B cell (primary cell): ENCODE measurements around the gene KLHL42. TPM values are rescaled to one million over a fixed set of nuclear protein-coding genes. Genes with fewer than 3 reads are reported as not detected.

Source experiments
- ATAC-seq: fragments of 200-7000 bp; cut with Tn5 transposase; one replicate; pipeline ENCODE4 v1.10.0; 2021; ENCODE audit warnings: low read depth, mild to moderate bottlenecking, moderate number of reproducible peaks, moderate library complexity
- CTCF ChIA-PET: fragments of 350-600 bp; sonication (Branson Sonifier 250); formaldehyde crosslinking; loops from one replicate; lab custom pipeline; 2021; ENCODE audit warnings: antibody characterized with exemption, inconsistent platforms; lab: Charles Lee
- POLR2A ChIA-PET: fragments of 350-600 bp; sonication (Branson Sonifier 250); formaldehyde crosslinking; loops from one replicate; lab custom pipeline; 2021; ENCODE audit warnings: antibody characterized with exemption; lab: Charles Lee
- DNase-seq: peaks from one replicate; pipeline ENCODE4 v3.0.0; 2013
- H2AFZ ChIP-seq: 2 replicates; pipeline ENCODE4 v1.6.1; 2012; ENCODE audit warnings: mild to moderate bottlenecking, low read depth, low read length; ENCODE audit not compliant: insufficient read depth, poor library complexity, severe bottlenecking
- H3K27ac ChIP-seq, 2 donors: 1 replicate in 1 of 2; 2 replicates in 1 of 2; pipeline ENCODE4 v1.5.1; 2012 to 2013; ENCODE audit warnings: low read length in 2 of 2, mild to moderate bottlenecking in 2 of 2, moderate library complexity in 1 of 2
- H3K27me3 ChIP-seq, 4 experiments: fragments of 200-600 bp in 1 of 4; sonication (generic) in 1 of 4; replicated peaks in 1 of 4; 1 replicate in 2 of 4; 2 replicates in 2 of 4; pipeline versions ENCODE4 v1.6.1 to v1.7.0; 2013 to 2016; ENCODE audit warnings: low read length in 3 of 4, mild to moderate bottlenecking in 2 of 4, mixed read lengths in 1 of 4, moderate library complexity in 1 of 4; ENCODE audit not compliant: insufficient read depth in 4 of 4, control insufficient read depth in 3 of 4; ENCODE audit errors: control extremely low read depth in 1 of 4
- H3K36me3 ChIP-seq, 2 experiments: replicated peaks in 1 of 2; 1 replicate in 1 of 2; 2 replicates in 1 of 2; pipeline versions ENCODE4 v1.6.1 to v1.7.1; 2013; ENCODE audit warnings: low read length in 1 of 2; ENCODE audit not compliant: insufficient read depth in 2 of 2, control insufficient read depth in 1 of 2; ENCODE audit errors: control extremely low read depth in 1 of 2, extremely low read depth in 1 of 2
- H3K4me1 ChIP-seq, 2 donors: fragments of 200-600 bp in 1 of 2; sonication (generic) in 1 of 2; 1 replicate in 1 of 2; 2 replicates in 1 of 2; pipeline versions ENCODE4 v1.5.1 to v1.6.1; 2013 to 2017; ENCODE audit warnings: low read length in 2 of 2; ENCODE audit not compliant: control insufficient read depth in 2 of 2, insufficient read depth in 2 of 2
- H3K4me2 ChIP-seq: replicated peaks from 2 replicates; pipeline ENCODE3; 2012; ENCODE audit warnings: mild to moderate bottlenecking, low read depth, low read length; ENCODE audit not compliant: poor library complexity, severe bottlenecking
- H3K4me3 ChIP-seq, 5 experiments: fragments of 200-600 bp in 1 of 5; sonication (generic) in 1 of 5; 1 replicate in 3 of 5; 2 replicates in 2 of 5; pipeline versions ENCODE4 v1.5.1 to v1.7.0; 2011 to 2016; ENCODE audit warnings: low read length in 4 of 5, mild to moderate bottlenecking in 4 of 5, low read depth in 2 of 5, control low read depth in 1 of 5, moderate library complexity in 1 of 5; ENCODE audit not compliant: insufficient read depth in 1 of 5; ENCODE audit errors: control extremely low read depth in 1 of 5, extremely low read depth in 1 of 5
- H3K79me2 ChIP-seq: fragments of 200-600 bp; sonication (generic); one replicate; pipeline ENCODE4 v1.6.0; 2016; ENCODE audit warnings: low read length; ENCODE audit not compliant: control insufficient read depth, insufficient read depth
- H3K9ac ChIP-seq: fragments of 200-600 bp; sonication (generic); 2 replicates; pipeline ENCODE4 v1.6.1; 2017; ENCODE audit warnings: mild to moderate bottlenecking, low read length, moderate library complexity
- H3K9me3 ChIP-seq, 3 donors: one replicate each; pipeline versions ENCODE4 v1.6.1 to v1.7.1; 2013; ENCODE audit warnings: low read length in 2 of 3; ENCODE audit not compliant: control insufficient read depth in 2 of 3, insufficient read depth in 1 of 3; ENCODE audit errors: control extremely low read depth in 1 of 3
- H4K20me1 ChIP-seq: 2 replicates; pipeline ENCODE4 v1.6.0; 2012; ENCODE audit warnings: mild to moderate bottlenecking, low read length; ENCODE audit not compliant: insufficient read depth, control insufficient read depth, poor library complexity, severe bottlenecking
- H3K27ac Mint-ChIP-seq: one replicate; pipeline ENCODE4 v1.8.0; 2021; ENCODE audit warnings: mixed read lengths
- H3K27me3 Mint-ChIP-seq: one replicate; pipeline ENCODE4 v1.8.0; 2021; ENCODE audit warnings: mixed read lengths
- H3K4me1 Mint-ChIP-seq: one replicate; pipeline ENCODE4 v1.8.0; 2021; ENCODE audit warnings: mixed read lengths
- H3K4me3 Mint-ChIP-seq: one replicate; pipeline ENCODE4 v1.8.0; 2021; ENCODE audit warnings: mixed read lengths
- H3K9me3 Mint-ChIP-seq: one replicate; pipeline ENCODE4 v1.8.0; 2022; ENCODE audit warnings: mixed read lengths; ENCODE audit not compliant: insufficient read depth
- CTCF ChIP-seq: fragments of 200-600 bp; IDR thresholded peaks from one replicate; pipeline ENCODE4 v1.8.0; 2022; ENCODE audit warnings: antibody characterized with exemption, mild to moderate bottlenecking
- EZH2 ChIP-seq: IDR thresholded peaks from 2 replicates; pipeline ENCODE4 v1.6.1; 2012; ENCODE audit warnings: borderline replicate concordance, low read depth, mild to moderate bottlenecking, moderate library complexity, low read length; ENCODE audit not compliant: insufficient read depth, poor library complexity, severe bottlenecking
- WGBS: methylation state at CpG from one replicate; pipeline ENCODE4 v1.1.5; 2013; ENCODE audit warnings: missing lambda C conversion rate; ENCODE audit not compliant: insufficient coverage; 5-methylcytosine and 5-hydroxymethylcytosine counted together
- intact Hi-C: fragments of 100-400 bp; cut with micrococcal nuclease; formaldehyde crosslinking; loops from one replicate; pipeline ENCODE4 v1.10.0; 2022
- polyA plus RNA-seq: library from polyadenylated mRNA; depleted of rRNA; stranded (reverse); fragments of >200 nt; gene quantifications from 2 replicates; pipeline ENCODE4 v1.2.3, GENCODE V29; 2012
- total RNA-seq, 2 donors: library from RNA; stranded (reverse); fragments of 120-200 nt in 1 of 2; gene quantifications; 1 replicate in 1 of 2; 2 replicates in 1 of 2; pipeline versions ENCODE4 v1.2.3 to v1.2.4, GENCODE V29; 2013 to 2022

The KLHL42 gene
- total and polyA plus RNA-seq, 2 donors (not counting 1 experiment from before 2014, with no cell fraction given): 11.5 to 20.5 TPM

- Mint-ChIP-seq H3K4me3 (no peak overlapping the region), H3K4me1 (peaks cover 17% of the 10 kb centered on the region), H3K27ac (no peak overlapping the region), H3K27me3 (peaks cover under 1% of the 10 kb centered on the region), H3K9me3 (no peaks in the 10 kb centered on the region)
- peaks cover 0 to 11% of the 10 kb centered on the region in 2 donors for H3K4me1 ChIP-seq
- no peaks in the 10 kb centered on the region for H3K27me3 ChIP-seq
- H3K4me2 ChIP-seq: no peak overlapping the region
- ChIA-PET POLR2A (no interaction called here), CTCF (no interaction called here)
- no peak overlapping the region for H3K4me3 ChIP-seq
- no peak for DNase-seq
- no peak for ATAC-seq
- WGBS: no CpG with 5 or more reads among the region's 3 CpGs
- H3K9me3 ChIP-seq: no peaks in the 10 kb centered on the region
- intact Hi-C loops: no loop called here
- no peak overlapping the region for H3K9ac ChIP-seq
- no peak for TF ChIP-seq EZH2
- TF ChIP-seq CTCF: no peak
- H3K36me3 ChIP-seq: no peaks in the 10 kb centered on the region
- H3K27ac ChIP-seq: no peak overlapping the region
- no peak overlapping the region for H2AFZ ChIP-seq
- H3K79me2 ChIP-seq: no peaks in the 10 kb centered on the region
- no peaks in the 10 kb centered on the region for H4K20me1 ChIP-seq
Observed at GRCh38 chr12:27828196-27828595, 48.2 kb downstream of the KLHL42 start.

GRCh38 chr12:27838543-27839185, 58.6 kb downstream of the KLHL42 start:
- Histone ChIP-seq H3K4me2 (no peak overlapping the region), H3K36me3 (no peaks in the 10 kb centered on the region), H3K9me3 (no peaks in the 10 kb centered on the region), H3K27me3 (no peaks in the 10 kb centered on the region), H3K9ac (no peak overlapping the region), H3K4me1 (no peaks in the 10 kb centered on the region), H4K20me1 (no peaks in the 10 kb centered on the region), H2AFZ (no peak overlapping the region), H3K79me2 (no peaks in the 10 kb centered on the region), H3K27ac (no peak overlapping the region), H3K4me3 (no peak overlapping the region)
- Mint-ChIP-seq H3K4me3 (no peak overlapping the region), H3K27ac (no peak overlapping the region), H3K27me3 (no peaks in the 10 kb centered on the region), H3K9me3 (no peaks in the 10 kb centered on the region), H3K4me1 (no peaks in the 10 kb centered on the region)
- ChIA-PET CTCF (no interaction called here), POLR2A (no interaction called here)
- WGBS: 60% methylated on average over 2 of the region's 2 CpGs
- DNase-seq: no peak
- no peak for TF ChIP-seq EZH2
- no peak for TF ChIP-seq CTCF
- ATAC-seq: no peak
- intact Hi-C loops: no loop called here
